Dedifferentiated amniotic fluid mesenchymal stem cell (primary cell): ENCODE results near the gene PCDHA13.
"Not testable (repeated sequence)": the region's sequence is repeated elsewhere in the genome, so short reads cannot be mapped to it uniquely, and the experiment has no call there.

Experiments
- DNase-seq: peaks from one replicate; pipeline ENCODE4 v3.0.0-alpha.2; 2016; ENCODE audit errors: extremely low spot score

Gene PCDHA13

DNA sequence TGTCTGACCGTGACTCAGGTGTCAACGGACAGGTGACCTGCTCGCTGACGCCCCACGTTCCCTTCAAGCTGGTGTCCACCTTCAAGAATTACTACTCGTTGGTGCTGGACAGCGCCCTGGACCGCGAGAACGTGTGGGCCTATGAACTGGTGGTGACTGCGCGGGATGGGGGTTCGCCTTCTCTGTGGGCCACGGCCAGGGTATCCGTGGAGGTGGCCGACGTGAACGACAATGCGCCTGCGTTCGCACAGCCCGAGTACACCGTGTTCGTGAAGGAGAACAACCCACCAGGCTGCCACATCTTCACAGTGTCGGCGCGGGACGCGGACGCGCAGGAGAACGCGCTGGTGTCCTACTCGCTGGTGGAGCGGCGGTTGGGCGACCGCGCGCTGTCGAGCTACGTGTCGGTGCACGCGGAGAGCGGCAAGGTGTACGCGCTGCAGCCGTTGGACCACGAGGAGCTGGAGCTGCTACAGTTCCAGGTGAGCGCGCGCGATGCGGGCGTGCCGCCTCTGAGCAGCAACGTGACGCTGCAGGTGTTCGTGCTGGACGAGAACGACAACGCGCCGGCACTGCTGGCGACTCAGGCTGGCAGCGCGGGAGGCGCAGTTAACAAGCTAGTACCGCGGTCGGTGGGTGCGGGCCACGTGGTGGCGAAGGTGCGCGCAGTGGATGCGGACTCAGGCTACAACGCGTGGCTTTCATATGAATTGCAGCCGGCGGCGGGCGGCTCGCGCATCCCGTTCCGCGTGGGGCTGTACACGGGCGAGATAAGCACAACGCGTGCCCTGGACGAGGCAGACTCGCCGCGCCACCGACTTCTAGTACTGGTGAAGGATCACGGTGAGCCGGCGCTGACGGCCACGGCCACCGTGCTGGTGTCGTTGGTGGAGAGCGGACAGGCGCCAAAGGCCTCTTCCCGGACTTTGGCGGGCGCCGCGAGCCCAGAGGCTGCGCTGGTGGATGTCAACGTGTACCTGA, 11.4 kb upstream of the PCDHA13 start:
- no peak for DNase-seq

DNA sequence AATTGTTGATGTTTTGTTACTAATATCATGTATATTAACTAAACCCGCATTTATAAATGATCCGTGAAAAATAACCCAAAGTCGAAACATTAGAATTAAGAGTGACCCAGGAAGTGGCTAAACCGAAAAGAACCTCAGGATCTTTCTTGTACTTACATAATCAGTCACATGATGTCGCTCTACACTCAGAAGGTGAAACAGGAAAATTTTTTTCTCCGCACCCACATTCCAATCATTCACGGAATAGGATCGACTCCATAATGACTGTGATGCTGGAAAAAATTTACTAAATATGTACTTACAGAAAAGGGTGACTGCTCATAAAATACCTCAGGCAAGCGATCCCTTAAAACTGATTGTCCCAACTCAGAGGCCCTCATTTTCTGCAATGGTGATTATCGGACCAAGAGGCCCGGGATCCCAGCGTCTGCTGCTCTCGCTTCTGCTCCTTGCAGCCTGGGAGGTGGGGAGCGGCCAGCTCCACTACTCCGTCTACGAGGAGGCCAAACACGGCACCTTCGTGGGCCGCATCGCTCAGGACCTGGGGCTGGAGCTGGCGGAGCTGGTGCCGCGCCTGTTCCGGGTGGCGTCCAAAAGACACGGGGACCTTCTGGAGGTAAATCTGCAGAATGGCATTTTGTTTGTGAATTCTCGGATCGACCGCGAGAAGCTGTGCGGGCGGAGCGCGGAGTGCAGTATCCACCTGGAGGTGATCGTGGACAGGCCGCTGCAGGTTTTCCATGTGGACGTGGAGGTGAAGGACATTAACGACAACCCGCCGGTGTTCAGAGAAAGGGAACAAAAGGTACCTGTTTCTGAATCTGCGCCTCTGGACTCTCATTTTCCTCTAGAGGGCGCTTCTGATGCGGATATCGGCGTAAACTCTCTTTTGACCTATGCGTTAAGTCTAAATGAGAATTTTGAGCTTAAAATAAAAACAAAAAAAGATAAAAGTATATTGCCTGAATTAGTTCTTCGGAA, 6.5 kb upstream of the PCDHA13 start, which contains the start of gene PCDHA12:
Gene PCDHA12 (plus strand): TSS at position 224 of the 981 bp plus-strand sequence. CDS start 165 bp downstream, at position 389.
- no peak for DNase-seq

DNA sequence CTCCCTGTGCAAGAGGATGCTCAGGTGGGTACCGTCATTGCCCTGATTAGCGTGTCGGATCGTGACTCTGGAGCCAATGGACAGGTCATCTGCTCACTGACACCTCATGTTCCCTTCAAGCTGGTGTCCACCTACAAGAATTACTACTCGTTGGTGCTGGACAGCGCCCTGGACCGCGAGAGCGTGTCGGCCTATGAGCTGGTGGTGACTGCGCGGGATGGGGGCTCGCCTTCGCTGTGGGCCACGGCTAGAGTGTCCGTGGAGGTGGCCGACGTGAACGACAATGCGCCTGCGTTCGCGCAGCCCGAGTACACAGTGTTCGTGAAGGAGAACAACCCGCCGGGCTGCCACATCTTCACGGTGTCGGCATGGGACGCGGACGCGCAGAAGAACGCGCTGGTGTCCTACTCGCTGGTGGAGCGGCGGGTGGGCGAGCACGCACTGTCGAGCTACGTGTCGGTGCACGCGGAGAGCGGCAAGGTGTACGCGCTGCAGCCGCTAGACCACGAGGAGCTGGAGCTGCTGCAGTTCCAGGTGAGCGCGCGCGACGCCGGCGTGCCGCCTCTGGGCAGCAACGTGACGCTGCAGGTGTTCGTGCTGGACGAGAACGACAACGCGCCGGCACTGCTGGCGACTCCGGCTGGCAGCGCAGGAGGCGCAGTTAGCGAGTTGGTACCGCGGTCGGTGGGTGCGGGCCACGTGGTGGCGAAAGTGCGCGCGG, 5.2 kb upstream of the PCDHA13 start:
- not testable (repeated sequence) for DNase-seq

DNA sequence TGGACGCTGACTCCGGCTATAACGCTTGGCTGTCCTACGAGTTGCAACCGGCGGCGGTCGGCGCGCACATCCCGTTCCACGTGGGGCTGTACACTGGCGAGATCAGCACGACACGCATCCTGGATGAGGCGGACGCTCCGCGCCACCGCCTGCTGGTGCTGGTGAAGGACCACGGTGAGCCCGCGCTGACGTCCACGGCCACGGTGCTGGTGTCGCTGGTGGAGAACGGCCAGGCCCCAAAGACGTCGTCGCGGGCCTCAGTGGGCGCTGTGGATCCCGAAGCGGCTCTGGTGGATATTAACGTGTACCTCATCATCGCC, 4.7 kb upstream of the PCDHA13 start:
- DNase-seq: no peak

DNA sequence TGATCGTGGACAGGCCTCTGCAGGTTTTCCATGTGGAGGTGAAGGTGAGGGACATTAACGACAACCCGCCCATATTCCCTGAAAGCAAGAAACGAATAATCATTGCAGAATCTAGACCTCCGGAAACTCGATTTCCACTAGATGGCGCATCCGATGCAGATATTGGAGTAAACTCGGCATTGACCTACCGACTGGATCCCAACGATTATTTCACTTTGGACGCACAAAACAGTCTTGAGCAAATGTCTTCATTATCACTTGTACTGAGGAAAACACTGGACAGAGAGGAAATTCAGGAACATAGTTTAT, 621 bp downstream of the PCDHA13 start:
- DNase-seq: no peak

DNA sequence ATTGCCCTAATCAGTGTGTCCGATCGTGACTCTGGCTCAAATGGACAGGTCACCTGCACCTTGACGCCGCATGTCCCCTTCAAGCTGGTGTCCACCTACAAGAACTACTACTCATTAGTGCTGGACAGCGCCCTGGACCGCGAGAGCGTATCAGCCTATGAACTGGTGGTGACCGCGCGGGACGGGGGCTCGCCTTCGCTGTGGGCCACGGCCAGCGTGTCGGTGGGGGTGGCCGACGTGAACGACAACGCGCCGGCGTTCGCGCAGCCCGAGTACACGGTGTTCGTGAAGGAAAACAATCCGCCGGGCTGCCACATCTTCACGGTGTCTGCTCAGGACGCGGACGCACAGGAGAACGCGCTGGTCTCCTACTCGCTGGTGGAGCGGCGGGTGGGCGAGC, 1.4 kb downstream of the PCDHA13 start:
- no peak for DNase-seq

DNA sequence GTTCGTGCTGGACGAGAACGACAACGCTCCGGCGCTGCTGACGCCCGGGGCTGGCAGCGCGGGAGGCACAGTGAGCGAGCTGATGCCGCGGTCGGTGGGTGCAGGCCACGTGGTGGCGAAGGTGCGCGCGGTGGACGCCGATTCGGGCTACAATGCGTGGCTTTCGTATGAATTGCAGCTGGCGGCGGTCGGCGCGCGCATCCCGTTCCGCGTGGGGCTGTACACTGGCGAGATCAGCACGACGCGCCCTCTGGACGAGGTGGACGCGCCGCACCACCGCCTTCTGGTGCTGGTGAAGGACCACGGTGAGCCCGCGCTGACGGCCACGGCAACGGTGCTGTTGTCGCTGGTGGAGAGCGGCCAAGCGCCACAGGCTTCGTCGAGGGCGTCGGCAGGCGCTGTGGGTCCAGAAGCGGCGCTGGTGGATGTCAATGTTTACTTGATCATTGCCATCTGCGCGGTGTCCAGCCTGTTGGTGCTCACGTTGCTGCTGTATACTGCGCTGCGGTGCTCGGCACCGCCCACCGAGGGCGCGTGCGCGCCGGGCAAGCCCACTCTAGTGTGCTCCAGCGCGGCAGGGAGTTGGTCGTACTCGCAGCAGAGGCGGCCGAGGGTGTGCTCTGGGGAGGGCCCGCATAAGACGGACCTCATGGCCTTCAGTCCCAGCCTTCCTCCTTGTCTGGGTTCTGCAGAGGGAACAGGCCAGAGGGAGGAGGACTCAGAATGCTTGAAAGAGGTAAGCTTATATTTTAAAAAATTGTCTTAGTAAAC, 2.2 kb downstream of the PCDHA13 start:
- no peak for DNase-seq

DNA sequence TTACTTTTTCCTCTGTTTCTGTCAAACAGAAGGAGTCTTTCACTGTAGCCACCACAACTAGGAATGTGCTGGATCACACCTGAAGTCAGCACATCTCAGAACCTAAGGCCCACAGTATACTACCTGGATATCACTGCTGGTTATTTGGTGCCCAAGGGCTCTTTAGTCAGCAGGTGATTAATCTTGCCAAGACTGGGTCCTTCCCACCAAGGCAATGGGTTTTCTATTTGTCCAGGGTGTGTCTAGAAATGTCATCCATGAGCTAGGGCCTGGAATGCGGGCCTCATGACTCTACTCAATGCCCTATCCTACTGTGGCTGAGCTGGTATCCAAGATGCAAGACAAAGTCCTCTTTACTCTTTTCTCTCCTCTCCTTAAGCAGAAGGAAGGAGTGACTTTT, 34.4 kb downstream of the PCDHA13 start:
- no peak for DNase-seq

DNA sequence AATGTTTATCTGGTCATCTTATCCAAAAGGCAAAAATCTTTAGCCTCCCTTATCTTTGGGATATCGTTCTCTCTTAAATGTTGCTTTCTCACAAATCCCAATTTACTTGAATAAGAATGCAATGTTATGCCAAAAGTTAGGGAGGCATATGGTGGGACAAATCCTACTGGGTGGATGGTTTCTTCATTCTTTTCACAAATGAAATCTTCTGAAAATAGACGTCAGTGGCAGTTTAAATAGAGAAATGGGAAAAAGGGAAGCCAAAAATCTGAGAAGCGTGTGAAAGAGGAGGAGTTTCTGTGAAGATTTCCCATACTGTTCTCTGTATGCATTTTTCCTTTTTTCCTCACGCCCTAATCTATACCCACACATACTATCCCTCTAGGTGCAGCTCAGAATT, 41.7 kb downstream of the PCDHA13 start:
- no peak for DNase-seq

DNA sequence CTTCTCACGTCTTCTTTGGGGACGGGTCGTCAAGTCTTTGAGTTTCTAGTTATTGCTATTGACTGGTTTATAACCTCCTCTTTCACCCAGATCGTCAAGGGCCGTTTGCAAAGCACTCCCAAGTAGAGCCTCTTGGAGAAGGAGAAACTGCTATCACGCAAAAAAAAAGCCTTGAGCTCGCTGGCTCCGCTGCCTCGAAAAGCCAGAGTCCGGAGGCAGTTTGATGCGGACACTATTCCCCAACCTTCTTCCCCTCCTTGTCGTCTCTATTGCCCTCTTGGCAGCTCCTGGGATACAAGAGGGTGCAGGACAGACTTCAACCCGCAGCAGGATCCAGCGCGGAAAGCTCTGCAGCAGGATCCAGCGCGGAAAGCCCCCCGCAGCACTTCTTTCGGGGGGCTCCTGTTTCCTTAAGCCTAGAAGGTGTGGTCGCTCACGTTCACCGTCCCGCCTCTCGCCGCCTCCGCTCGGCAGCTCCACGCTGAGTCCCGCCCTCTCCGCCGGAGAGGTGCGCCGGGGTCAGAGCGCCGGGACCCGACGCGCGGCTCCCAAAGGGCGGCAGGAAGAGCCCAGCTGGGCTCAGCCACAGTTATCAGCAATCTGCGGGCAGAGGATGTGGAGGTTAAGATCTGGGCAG, 44.0 kb downstream of the PCDHA13 start, which contains the start of gene PCDHAC1:
Gene PCDHAC1 (plus strand): TSS at position 494 of the 637 bp plus-strand sequence. CDS start 594 bp downstream, outside the sequence.
- DNase-seq: no peak

DNA sequence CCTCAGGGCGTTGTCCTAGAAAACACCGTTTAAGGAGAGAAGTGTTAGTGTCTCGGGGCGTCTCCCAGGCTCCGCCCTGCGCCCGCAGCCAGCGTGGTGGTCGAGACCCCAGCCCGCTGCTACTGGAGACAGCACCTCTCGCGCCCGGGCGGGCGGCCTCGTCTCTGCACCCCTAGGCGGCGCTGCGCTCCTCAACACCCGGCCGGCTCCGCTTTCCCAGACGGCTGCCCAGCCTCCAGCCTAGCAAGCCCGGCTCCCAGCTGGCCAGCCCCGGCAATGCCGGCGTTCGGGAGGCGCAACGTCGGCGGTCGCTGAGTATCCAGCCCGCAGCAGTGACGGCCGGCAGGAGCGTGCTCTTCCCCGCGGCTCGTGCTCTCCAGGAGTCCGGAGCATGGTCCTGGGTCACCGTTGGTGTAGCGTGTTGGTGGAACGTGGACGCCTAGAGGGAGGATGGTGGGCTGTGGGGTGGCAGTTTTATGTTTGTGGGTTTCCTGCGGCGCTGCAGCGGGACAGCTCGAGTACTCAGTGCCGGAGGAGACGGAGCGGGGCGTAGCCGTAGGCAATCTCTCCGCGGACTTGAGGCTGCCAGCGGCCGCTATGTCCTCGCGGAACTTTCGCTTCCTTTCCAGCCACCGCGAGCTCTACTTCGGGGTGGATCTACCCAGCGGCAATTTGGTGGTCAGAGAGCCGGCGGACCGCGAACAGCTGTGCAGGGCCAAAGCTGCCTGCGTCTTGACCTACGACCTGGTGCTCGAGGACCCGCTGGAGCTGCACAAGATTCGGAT, 44.7 kb downstream of the PCDHA13 start:
- no peak for DNase-seq

DNA sequence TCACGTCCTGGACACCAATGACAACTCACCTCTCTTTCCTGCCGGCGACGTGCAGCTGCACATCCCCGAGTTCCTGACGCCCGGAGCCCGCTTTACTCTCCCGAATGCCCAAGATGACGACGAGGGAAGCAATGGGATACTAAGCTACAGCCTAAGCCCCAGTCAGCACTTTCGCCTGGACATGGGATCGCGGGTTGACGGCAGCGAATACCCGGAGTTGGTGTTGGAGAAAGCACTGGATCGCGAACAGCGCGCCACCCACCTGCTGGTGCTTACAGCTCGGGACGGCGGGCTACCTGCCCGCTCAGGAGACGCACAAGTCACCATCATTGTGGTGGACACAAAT, 45.3 kb downstream of the PCDHA13 start:
- no peak for DNase-seq
